K562 (cell line): ENCODE measurements around the gene ZBTB7A. TPM values are rescaled to one million over a fixed set of nuclear protein-coding genes. Genes with fewer than 3 reads are reported as not detected.

ENCODE experiments used
- ATAC-seq: fragments of 200-7000 bp; cut with Tn5 transposase; 3 replicates; pipeline ENCODE4 v1.9.1; 2020; ENCODE audit warnings: moderate library complexity
- BruUV-seq: library from RNA; stranded (reverse); fragments of 400-500 nt; replicated peaks from 2 replicates; lab custom pipeline; 2021; lab: Mats Ljungman, UMichigan
- CTCF ChIA-PET: fragments of 300-600 bp; formaldehyde crosslinking; extraction: SDS; loops from one replicate; lab custom pipeline; 2021; ENCODE audit warnings: low intra/inter-chr PET ratio; lab: Yijun Ruan, JAX
- POLR2A ChIA-PET: fragments of 300-600, 350-650 bp; sonication (Branson Sonifier 250); formaldehyde crosslinking; extraction: SDS; loops from one replicate; lab custom pipeline; 2021; ENCODE audit warnings: antibody characterized with exemption, inconsistent platforms; lab: Yijun Ruan, JAX
- DNase-seq, 4 experiments: peaks; one replicate each; pipeline versions ENCODE4 v3.0.0 to v3.0.0-alpha.2; 2011 to 2018; ENCODE audit warnings: low spot score in 3 of 4, mixed read lengths in 3 of 4; ENCODE audit errors: extremely low read depth in 1 of 4
- FAIRE-seq: peaks from 2 replicates; lab custom pipeline; 2011; peaks lifted over from hg19 to GRCh38; lab: Jason Lieb, UNC
- H2AFZ ChIP-seq: 2 replicates; pipeline ENCODE4 v1.6.0; 2011; ENCODE audit warnings: low read depth, low read length, control low read depth, inconsistent platforms
- H3K27ac ChIP-seq: fragments of 200-600 bp; 3 replicates; pipeline ENCODE4 v1.8.0; 2011; ENCODE audit warnings: low read depth, mild to moderate bottlenecking, control low read depth, inconsistent platforms, low read length, moderate library complexity, mixed read lengths; ENCODE audit errors: extremely low read depth
- H3K27me3 ChIP-seq, 2 experiments: fragments of 300-600 bp in 1 of 2; 2 replicates in 1 of 2; 3 replicates in 1 of 2; pipeline versions ENCODE4 v1.6.0 to v1.8.0; 2011; ENCODE audit warnings: inconsistent platforms in 2 of 2, low read length in 2 of 2, mild to moderate bottlenecking in 1 of 2, mixed read lengths in 1 of 2, moderate library complexity in 1 of 2; ENCODE audit not compliant: control insufficient read depth in 2 of 2, insufficient read depth in 2 of 2
- H3K36me3 ChIP-seq: fragments of 300-600 bp; 3 replicates; pipeline ENCODE4 v1.8.0; 2011; ENCODE audit warnings: mild to moderate bottlenecking, low read length, inconsistent platforms; ENCODE audit not compliant: control insufficient read depth, insufficient read depth
- H3K4me1 ChIP-seq, 2 experiments: fragments of 200-600 bp in 1 of 2; replicated peaks in 1 of 2; 2 replicates in 1 of 2; 3 replicates in 1 of 2; pipeline versions ENCODE4 v1.5.1 to v1.8.0; 2011; ENCODE audit warnings: inconsistent platforms in 2 of 2, low read length in 2 of 2, mild to moderate bottlenecking in 1 of 2, mixed read lengths in 1 of 2, moderate library complexity in 1 of 2; ENCODE audit not compliant: control insufficient read depth in 2 of 2, insufficient read depth in 2 of 2
- H3K4me2 ChIP-seq: 2 replicates; pipeline ENCODE4 v1.6.1; 2011; ENCODE audit warnings: low read length, control low read depth, inconsistent platforms, mixed read lengths; ENCODE audit not compliant: insufficient read depth
- H3K4me3 ChIP-seq: fragments of 200-600 bp; sonication (generic), shearing (Covaris generic); 2 replicates; pipeline ENCODE4 v1.5.1; 2016; ENCODE audit warnings: control low read depth, inconsistent platforms
- H3K79me2 ChIP-seq: fragments of 200-600 bp; 3 replicates; pipeline ENCODE4 v1.8.0; 2011; ENCODE audit warnings: low read length, inconsistent platforms; ENCODE audit not compliant: control insufficient read depth, insufficient read depth
- H3K9ac ChIP-seq, 2 experiments: 2 replicates each; pipeline versions ENCODE4 v1.6.0 to v1.6.1; 2011; ENCODE audit warnings: low read depth in 2 of 2, low read length in 2 of 2, control low read depth in 1 of 2, inconsistent platforms in 1 of 2, mild to moderate bottlenecking in 1 of 2, mixed read lengths in 1 of 2; ENCODE audit not compliant: insufficient read depth in 1 of 2
- H3K9me1 ChIP-seq: one replicate; pipeline ENCODE4 v1.6.0; 2011; ENCODE audit warnings: inconsistent platforms, mild to moderate bottlenecking, low read length, moderate library complexity; ENCODE audit not compliant: control insufficient read depth, insufficient read depth
- H3K9me3 ChIP-seq: replicated peaks from 2 replicates; pipeline ENCODE4 v1.5.1; 2011; ENCODE audit warnings: low read depth, low read length, inconsistent platforms; ENCODE audit not compliant: control insufficient read depth, insufficient read depth
- H4K20me1 ChIP-seq: replicated peaks from 2 replicates; pipeline ENCODE4 v1.6.1; 2011; ENCODE audit warnings: low read length, inconsistent platforms, mixed read lengths; ENCODE audit not compliant: control insufficient read depth, insufficient read depth
- ADNP ChIP-seq: fragments of 200-800 bp; sonication (Bioruptor generic); IDR thresholded peaks from 2 replicates; pipeline ENCODE4 v1.6.1; 2016; ENCODE audit warnings: missing genetic modification characterization, missing compliant biosample characterization
- BCOR ChIP-seq: fragments of 450-650 bp; IDR thresholded peaks from 2 replicates; pipeline ENCODE4 v1.6.1; 2016
- BRD9 ChIP-seq: fragments of 450-650 bp; IDR thresholded peaks from 2 replicates; pipeline ENCODE4 v1.6.1; 2018; ENCODE audit warnings: low read depth; ENCODE audit not compliant: partially characterized antibody
- EGR1 ChIP-seq: fragments of 450-650 bp; conservative IDR thresholded peaks from 2 replicates; pipeline ENCODE4 v1.6.1; 2017; ENCODE audit warnings: mild to moderate bottlenecking
- ETV5 ChIP-seq: sonication (generic); formaldehyde crosslinking; IDR thresholded peaks from 2 replicates; pipeline ENCODE4 v1.4.0; 2020; ENCODE audit warnings: low read depth, mild to moderate bottlenecking, missing genetic modification reagents
- FOXP1 ChIP-seq: sonication (generic); formaldehyde crosslinking; IDR thresholded peaks from 2 replicates; pipeline ENCODE4 v1.8.0; 2022; ENCODE audit warnings: mild to moderate bottlenecking, missing genetic modification reagents
- KLF1 ChIP-seq: fragments of 450-650 bp; IDR thresholded peaks from 2 replicates; pipeline ENCODE4 v1.6.1; 2016; ENCODE audit warnings: missing genetic modification characterization, missing compliant biosample characterization
- MEIS2 ChIP-seq: fragments of 450-650 bp; IDR thresholded peaks from 2 replicates; pipeline ENCODE4 v1.6.1; 2014; ENCODE audit warnings: mild to moderate bottlenecking; ENCODE audit not compliant: partially characterized antibody
- POLR2AphosphoS2 ChIP-seq: IDR thresholded peaks from 2 replicates; pipeline ENCODE4 v1.6.1; 2012; ENCODE audit warnings: low read length, improper control_type of control experiment
- POLR2G ChIP-seq: fragments of 200-400 bp; formaldehyde crosslinking; IDR thresholded peaks from 2 replicates; pipeline ENCODE4 v1.6.1; 2017; ENCODE audit warnings: low read depth, mild to moderate bottlenecking, antibody characterized with exemption, low read length, moderate library complexity
- PRPF4 ChIP-seq: fragments of 200-400 bp; formaldehyde crosslinking; IDR thresholded peaks from one replicate; pipeline ENCODE4 v1.6.1; 2017; ENCODE audit warnings: low read length, low read depth, mild to moderate bottlenecking; ENCODE audit not compliant: insufficient read depth, poor library complexity, severe bottlenecking
- RBM22 ChIP-seq: fragments of 200-400 bp; formaldehyde crosslinking; IDR thresholded peaks from 2 replicates; pipeline ENCODE4 v1.6.1; 2018; ENCODE audit warnings: low read length, low read depth; ENCODE audit not compliant: poor library complexity, severe bottlenecking
- SP1 ChIP-seq: sonication (generic); formaldehyde crosslinking; IDR thresholded peaks from 2 replicates; pipeline ENCODE4 v1.8.1; 2022; ENCODE audit warnings: mild to moderate bottlenecking, missing genetic modification reagents
- ZFP36 ChIP-seq: fragments of 150-350 bp; IDR thresholded peaks from 2 replicates; pipeline ENCODE4 v1.6.1; 2018; ENCODE audit warnings: low read length, low read depth; ENCODE audit not compliant: partially characterized antibody
- ZNF274 ChIP-seq: IDR thresholded peaks from 2 replicates; pipeline ENCODE4 v1.6.1; 2011; ENCODE audit warnings: low read depth, mild to moderate bottlenecking, low read length, moderate library complexity, borderline replicate concordance
- ZNF347 ChIP-seq: fragments of 450-650 bp; formaldehyde crosslinking; IDR thresholded peaks from 2 replicates; pipeline ENCODE4 v1.4.0; 2020; ENCODE audit warnings: low read depth, mild to moderate bottlenecking, moderate library complexity
- WGBS: fragments of 100-300 bp; shearing (Covaris generic); methylation state at CpG from one replicate; pipeline ENCODE4 v1.1.6; 2016; ENCODE audit warnings: low coverage, mixed read lengths; ENCODE audit not compliant: insufficient coverage; ENCODE audit errors: missing lambda C conversion rate; 5-methylcytosine and 5-hydroxymethylcytosine counted together
- in situ Hi-C: fragments of 300-500 bp; cut with MboI; formaldehyde crosslinking; loops from 4 replicates; pipeline ENCODE4 v1.15.0; 2018; ENCODE audit warnings: inconsistent platforms, mixed read lengths
- intact Hi-C: fragments of 100-400 bp; cut with micrococcal nuclease; formaldehyde crosslinking; loops from 2 replicates; pipeline ENCODE4 v1.14.2; 2022
- polyA plus RNA-seq, 8 experiments: library from polyadenylated mRNA; depleted of rRNA in 4 of 8; stranded (reverse) in 5 of 8; unstranded in 3 of 8; fragments of >200 nt; fragmentation: Nextera tagmentation in 2 of 8; fragmentation: Illumina TruSeq in 1 of 8; extraction: Ambion mirVana in 2 of 8; extraction: Trizol in 1 of 8; gene quantifications; 2 replicates each; pipeline versions ENCODE4 v1.2.1 to v1.2.3, GENCODE V29; 2011 to 2014; ENCODE audit warnings: inconsistent platforms in 1 of 8, missing spikeins in 1 of 8
- total RNA-seq, 7 experiments: library from RNA; depleted of rRNA in 6 of 7; stranded (reverse); fragments of >200 nt in 6 of 7; fragmentation: Illumina TruSeq in 2 of 7; extraction: Trizol in 2 of 7; gene quantifications; 2 replicates each; pipeline versions ENCODE4 v1.2.1 to v1.2.3, GENCODE V29; 2011 to 2021; ENCODE audit warnings: low replicate concordance in 1 of 7
- TF ChIP-seq, protein P1 (sequence below): fragments of 450-650 bp; formaldehyde crosslinking; IDR thresholded peaks from 2 replicates; pipeline ENCODE4 v1.4.0; 2020; ENCODE audit warnings: mild to moderate bottlenecking, moderate library complexity
- TF ChIP-seq, protein P2 (sequence below): sonication (generic); formaldehyde crosslinking; IDR thresholded peaks from 2 replicates; pipeline ENCODE4 v1.8.0; 2022; ENCODE audit warnings: missing genetic modification reagents, mild to moderate bottlenecking, moderate library complexity, borderline replicate concordance

The ZBTB7A gene
- total and polyA plus RNA-seq, 9 of the 15 experiments (the other 6 are each of a cell fraction or from before 2014, with no cell fraction given), result 0.11 to 34.0 (median 4.6) TPM

DNA sequence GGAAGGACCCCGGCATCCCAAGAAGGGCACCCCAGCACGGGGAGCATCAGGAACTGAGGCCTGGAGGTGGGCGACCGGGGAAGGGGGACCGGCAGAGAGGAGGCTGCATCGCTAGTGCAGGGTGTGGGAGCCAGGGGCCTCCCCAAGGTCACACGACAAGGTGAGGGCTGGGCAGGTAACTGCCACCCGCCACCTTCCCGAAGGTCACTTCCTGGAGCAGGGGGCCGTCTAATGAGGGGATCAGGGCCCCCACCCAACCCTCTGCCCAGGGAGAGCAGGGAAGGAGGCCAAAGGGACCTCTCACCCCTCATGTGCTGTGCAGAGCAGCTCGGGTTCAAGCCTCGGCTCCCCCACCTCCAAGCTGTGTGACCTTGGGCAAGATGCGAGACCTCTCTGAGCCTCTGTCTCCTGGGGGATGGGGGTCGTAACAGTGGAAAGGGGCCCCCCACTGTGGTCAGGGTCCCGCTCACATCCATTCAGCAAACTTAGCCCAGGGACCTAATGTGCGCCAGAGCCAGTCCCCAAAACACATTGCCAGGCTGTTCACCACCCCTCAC lies 6.0 kb downstream of the ZBTB7A start (continued):
- TF ChIP-seq ZNF347 (CRISPR knock-in tag) (no peak), ADNP (no peak; the same call in 1 of the 2 replicates)

DNA sequence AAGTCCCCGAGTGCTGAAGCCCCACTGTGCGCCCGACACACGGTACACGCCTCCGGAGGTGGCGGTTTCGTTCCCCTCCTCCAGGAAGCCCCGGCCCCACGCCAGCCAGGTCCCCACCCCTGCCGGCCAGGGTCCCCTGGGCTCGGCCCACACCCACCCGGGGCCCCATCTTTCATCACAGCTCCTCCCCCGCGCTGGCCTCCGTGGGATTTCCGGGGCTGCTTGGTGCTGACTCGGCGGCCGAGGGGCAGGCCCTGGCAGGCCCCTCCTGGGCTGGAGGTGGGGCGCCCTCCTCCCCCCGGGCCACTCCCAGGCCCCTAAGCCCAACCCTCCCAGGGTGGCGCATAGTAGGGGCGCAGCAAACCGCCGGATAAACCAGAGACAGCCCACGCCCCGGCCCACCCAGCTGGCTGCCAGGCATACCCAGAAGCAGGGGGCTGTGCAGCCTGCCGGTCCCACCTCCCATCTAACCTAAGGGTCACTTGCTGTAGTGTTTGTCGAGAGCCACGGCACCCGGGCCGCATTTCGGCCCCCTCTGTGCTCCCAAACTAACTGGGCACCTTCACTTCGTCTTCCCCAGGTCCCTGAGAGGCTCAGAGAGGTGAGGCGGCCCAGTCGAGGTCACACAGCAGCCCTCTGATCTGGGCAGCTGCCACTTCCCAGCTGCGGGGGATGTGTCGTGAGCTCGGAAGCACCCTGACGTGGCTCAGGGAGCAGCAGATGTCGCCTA lies 6.6 kb downstream of the ZBTB7A start:
- intact Hi-C loops (loop anchor here (10.0 kb wide), 1 partner anchor 125 kb away; the partner anchor contains the start of genes ANKRD24 and SIRT6), in situ Hi-C loops (no loop called here)
- Histone ChIP-seq H2AFZ (no peak overlapping the region), H3K79me2 (peaks cover 99% of the 10 kb centered on the region), H3K27me3 (no peaks in the 10 kb centered on the region), H3K9me3 (no peaks in the 10 kb centered on the region; the same call in 1 of the 2 replicates), H3K9ac (peak overlapping the region; percentile 76 to 95; a peak in 3 of 4 replicates), H3K36me3 (peaks cover 82% of the 10 kb centered on the region; the same call in 2 of the 3 replicates), H3K4me3 (peak overlapping the region; percentile 33), H3K4me2 (peak overlapping the region; percentile 66), H4K20me1 (peaks cover 67% of the 10 kb centered on the region), H3K9me1 (peaks cover 20% of the 10 kb centered on the region), H3K27ac (peak overlapping the region; percentile 88; the same call in 2 of the 3 replicates), H3K4me1 (peaks cover 36 to 76% of the 10 kb centered on the region in 2 experiments; a peak in 4 of 5 replicates)
- ATAC-seq (peak; percentile 8), DNase-seq (peak; percentile 58 to 67 (median 62)), FAIRE-seq (no peak)
- CTCF ChIA-PET, result no interaction called here
- POLR2A ChIA-PET, result interaction anchor here (0.6 to 0.7 kb wide), 3 partner anchors 41 to 143 kb away, joined by 3 to 4 read pairs (median 3); partner anchors contain the start of gene EEF2
- BruUV-seq, result no TSS peak
- WGBS, result 57% methylated on average over 18 of the region's 42 CpGs
- peak; percentile 67 for TF ChIP-seq POLR2G
- peak; percentile 41; the same call in 1 of the 2 replicates for TF ChIP-seq SP1
- TF ChIP-seq FOXP1 (CRISPR knock-in tag), result no peak
- TF ChIP-seq ZNF274, result no peak
- peak; percentile 33 for TF ChIP-seq PRPF4
- TF ChIP-seq RBM22, result peak; percentile 72
- TF ChIP-seq EGR1, result peak; percentile 71
- TF ChIP-seq ZFP36, result peak; percentile 86
- TF ChIP-seq, protein P1, sequence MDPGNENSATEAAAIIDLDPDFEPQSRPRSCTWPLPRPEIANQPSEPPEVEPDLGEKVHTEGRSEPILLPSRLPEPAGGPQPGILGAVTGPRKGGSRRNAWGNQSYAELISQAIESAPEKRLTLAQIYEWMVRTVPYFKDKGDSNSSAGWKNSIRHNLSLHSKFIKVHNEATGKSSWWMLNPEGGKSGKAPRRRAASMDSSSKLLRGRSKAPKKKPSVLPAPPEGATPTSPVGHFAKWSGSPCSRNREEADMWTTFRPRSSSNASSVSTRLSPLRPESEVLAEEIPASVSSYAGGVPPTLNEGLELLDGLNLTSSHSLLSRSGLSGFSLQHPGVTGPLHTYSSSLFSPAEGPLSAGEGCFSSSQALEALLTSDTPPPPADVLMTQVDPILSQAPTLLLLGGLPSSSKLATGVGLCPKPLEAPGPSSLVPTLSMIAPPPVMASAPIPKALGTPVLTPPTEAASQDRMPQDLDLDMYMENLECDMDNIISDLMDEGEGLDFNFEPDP, result no peak
- TF ChIP-seq MEIS2, result peak; percentile 60
- TF ChIP-seq BCOR, result peak; percentile 88
- TF ChIP-seq ETV5, result peak; percentile 20; the same call in 1 of the 2 replicates
- no peak for TF ChIP-seq KLF1 (tag)
- TF ChIP-seq BRD9, result peak; percentile 99
- no peak for TF ChIP-seq POLR2AphosphoS2
- TF ChIP-seq, protein P2, sequence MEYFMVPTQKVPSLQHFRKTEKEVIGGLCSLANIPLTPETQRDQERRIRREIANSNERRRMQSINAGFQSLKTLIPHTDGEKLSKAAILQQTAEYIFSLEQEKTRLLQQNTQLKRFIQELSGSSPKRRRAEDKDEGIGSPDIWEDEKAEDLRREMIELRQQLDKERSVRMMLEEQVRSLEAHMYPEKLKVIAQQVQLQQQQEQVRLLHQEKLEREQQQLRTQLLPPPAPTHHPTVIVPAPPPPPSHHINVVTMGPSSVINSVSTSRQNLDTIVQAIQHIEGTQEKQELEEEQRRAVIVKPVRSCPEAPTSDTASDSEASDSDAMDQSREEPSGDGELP, result peak; percentile 65
- peak; percentile 83 for TF ChIP-seq ADNP
